Measurements from ENCODE around the gene FAAP20.

FAAP20 gene, protein sequence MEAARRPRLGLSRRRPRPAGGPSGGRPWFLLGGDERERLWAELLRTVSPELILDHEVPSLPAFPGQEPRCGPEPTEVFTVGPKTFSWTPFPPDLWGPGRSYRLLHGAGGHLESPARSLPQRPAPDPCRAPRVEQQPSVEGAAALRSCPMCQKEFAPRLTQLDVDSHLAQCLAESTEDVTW

DNA sequence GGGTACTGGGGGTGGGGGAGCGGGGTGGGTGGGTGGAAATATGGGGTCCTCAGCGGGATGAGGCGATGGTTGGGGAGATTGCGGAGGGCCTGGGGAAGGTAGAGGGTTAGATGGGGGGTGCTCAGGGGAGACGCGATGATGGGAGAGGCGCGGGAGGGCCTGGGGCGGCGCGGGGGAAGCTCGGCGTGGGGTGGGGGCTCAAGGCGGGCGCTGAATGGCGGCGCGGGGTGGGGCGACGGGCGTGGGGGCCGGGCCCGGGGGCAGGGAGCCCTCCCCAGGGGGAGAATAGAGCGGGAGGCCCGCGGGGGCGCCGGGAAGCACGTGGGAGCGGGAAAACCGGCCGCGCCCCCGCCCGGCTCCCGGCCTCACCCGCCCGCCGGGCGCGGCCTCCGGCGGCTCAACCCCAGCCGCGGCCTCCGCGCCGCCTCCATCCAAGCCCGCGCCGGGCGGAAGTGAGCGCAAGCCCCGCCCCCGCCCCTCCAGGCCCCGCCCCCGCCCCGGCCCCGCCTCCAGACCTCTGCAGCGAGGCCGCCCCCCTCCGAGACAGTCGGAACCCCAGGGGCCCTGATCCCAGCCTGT, at the start of gene FAAP20:
Gene FAAP20, minus strand, starts transcription at position 454 of the 579 bp plus-strand sequence. Its CDS starts 23 bp downstream, at position 431.
- DNase-seq (ENCODE audit: low spot score), result peak; percentile 94
- TF ChIP-seq, protein P1, sequence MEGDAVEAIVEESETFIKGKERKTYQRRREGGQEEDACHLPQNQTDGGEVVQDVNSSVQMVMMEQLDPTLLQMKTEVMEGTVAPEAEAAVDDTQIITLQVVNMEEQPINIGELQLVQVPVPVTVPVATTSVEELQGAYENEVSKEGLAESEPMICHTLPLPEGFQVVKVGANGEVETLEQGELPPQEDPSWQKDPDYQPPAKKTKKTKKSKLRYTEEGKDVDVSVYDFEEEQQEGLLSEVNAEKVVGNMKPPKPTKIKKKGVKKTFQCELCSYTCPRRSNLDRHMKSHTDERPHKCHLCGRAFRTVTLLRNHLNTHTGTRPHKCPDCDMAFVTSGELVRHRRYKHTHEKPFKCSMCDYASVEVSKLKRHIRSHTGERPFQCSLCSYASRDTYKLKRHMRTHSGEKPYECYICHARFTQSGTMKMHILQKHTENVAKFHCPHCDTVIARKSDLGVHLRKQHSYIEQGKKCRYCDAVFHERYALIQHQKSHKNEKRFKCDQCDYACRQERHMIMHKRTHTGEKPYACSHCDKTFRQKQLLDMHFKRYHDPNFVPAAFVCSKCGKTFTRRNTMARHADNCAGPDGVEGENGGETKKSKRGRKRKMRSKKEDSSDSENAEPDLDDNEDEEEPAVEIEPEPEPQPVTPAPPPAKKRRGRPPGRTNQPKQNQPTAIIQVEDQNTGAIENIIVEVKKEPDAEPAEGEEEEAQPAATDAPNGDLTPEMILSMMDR (IDR thresholded peaks at IDR 0.05; ENCODE audit: extremely low read depth, missing control alignments), result no peak

DNA sequence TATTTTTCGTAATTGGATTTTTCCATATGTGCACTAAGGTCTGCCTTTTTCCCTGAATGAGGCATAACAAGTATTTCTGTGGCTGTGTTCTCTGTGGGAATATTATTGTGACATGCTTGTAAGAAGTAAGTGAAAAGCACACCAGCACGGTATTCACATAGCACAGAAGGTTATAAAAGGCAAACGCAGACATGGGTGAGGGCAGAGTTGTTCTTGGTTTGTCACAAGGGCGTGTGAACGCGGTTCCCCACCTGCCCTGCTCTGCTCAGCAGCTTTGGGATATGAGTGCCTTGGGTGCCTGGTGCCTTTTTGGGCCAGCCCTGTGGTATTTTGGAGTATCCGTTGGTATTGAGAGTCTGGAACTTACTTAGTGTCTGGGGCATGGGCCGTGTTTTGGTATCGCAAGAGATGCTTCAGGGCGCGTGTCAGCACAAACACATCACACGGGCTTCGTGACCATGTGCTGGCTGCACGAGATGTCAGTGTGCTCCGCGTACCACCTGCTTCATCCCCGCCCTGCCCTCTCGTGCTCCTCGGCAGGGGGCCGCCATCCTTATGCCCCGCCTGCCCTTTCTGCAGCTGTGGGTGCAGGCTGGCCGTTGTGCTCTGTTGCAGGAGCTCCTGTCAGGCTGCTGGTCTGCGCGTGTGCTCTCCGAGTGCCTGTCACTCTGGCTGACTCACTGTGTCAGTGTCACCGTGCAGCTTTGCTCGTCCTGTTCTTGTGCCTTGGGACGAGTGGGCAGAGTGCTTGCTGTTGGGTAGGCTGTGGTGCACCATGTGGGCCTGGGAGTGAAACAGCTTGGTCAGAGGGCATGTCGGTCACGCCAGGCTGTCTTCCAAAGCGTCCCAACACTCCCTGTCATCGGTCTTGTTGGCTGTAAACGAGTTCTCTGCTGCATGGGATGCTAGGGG, 48.5 kb upstream of the FAAP20 start:
- TF ChIP-seq, protein P1 (IDR thresholded peaks at IDR 0.05; ENCODE audit: extremely low read depth, missing control alignments), result no peak
- no peak for DNase-seq (ENCODE audit: low spot score)

DNA sequence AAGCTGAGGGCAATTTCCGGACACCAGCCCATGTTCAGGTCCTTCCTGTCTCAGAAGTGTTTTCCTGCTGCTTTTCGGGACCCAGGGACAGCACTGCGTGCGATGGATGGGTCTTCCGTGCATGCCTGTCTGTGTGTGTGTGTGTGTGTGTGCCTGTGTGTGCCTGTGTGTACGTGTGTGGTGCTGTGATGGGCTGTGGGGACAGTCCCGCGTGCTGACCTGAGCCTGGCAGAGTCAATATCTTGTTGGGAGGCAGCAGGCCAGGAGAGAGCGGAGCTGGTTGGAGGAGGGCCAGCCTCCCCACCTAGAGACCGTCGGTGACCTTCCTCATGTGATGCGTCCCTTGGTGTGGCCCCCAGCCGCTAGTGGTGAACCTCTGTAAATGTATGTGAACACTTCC, 47.2 kb upstream of the FAAP20 start:
- no peak for DNase-seq (ENCODE audit: low spot score)
- TF ChIP-seq, protein P1 (IDR thresholded peaks at IDR 0.05; ENCODE audit: extremely low read depth, missing control alignments), result no peak

DNA sequence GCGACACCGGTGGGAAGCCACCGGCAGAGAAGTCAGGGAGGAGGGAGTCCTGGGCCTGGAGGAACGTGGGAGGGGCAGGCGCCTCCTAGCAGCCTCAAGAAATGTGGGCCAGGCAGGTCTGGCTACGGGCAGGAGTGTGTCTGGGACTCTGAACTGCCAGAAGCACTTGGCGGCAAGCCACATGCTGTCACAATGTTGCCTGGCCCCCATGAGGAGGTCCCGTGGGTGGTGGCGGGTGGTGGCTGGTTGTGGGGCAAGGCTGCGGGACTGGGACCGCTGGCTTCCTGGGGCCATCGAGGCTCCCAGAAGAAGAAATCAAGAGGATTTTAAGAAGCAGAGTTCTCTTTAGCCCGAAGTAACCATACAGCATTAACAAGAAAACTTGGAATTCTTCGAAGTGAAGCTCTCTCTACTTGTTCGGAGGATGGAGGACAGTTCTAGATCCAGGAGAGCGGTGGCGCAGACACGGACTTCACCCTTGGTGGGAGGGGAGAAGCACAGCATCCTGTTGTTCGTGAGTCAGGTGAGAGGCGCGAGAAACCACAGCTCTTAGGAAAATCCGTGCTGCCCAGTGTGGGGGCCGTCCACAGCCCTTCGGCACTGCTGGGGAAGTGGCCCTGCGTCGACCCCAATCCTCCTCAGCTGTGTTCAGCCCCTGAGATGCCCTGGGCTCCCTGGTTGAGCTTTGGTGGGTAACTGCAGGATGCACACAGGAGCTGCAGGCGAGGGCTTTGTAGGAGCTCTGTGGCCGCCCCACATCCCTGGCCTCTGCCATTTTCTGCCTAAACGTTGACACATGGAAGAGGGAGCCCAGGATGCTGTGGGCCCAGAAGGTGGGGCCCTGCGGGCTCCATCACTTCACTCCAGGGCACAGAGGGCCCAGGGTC, 45.9 kb upstream of the FAAP20 start:
- DNase-seq (ENCODE audit: low spot score), result no peak
- TF ChIP-seq, protein P1 (IDR thresholded peaks at IDR 0.05; ENCODE audit: extremely low read depth, missing control alignments), result no peak

DNA sequence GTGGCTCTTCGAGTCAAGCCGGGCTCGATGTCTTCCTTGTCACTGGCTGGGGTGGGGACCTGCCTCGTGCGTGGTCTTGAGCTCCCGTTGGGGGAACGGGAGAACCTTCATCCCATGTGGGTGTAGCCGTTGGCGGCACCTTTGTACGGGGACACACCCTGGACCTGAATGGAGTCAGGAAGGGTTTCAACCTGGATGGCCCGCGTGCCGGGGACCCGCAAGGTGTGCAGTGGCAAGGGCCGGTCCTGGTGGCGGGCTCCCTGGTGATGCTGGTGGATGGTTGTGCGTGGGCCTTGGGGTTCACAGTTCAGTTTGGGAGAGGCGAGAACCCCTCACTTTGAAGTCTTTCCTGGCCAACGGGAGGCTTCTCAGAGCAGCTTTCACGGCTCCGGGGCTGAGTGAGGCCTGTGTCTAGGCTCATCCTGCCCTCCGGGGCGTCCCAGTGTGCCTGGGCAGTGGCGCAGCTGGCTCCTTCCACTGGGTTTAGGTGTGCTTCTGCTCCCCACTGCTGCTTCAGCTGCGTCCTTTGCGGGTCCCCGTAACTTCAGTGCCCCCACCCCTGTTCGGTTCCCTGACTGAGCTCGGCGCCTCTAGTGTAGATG, 44.9 kb upstream of the FAAP20 start:
- no peak for DNase-seq (ENCODE audit: low spot score)
- TF ChIP-seq, protein P1 (IDR thresholded peaks at IDR 0.05; ENCODE audit: extremely low read depth, missing control alignments), result no peak

DNA sequence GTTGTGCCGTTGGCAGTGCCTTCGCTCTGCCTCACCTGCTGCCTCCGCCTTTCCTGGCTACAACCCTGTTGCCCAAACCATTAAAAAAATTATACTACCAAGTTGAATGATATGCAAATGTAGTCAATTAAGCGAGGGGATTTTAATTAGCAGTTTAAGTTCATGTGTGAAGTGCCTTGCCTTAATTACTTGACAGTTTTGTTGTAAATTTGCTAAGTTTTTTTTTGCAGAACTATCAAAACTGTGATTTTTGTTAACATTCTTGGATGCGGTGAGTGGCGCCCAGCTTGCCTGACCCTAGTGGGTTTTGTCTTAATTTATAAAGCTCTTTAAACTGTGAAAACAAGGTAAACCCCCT, 44.4 kb upstream of the FAAP20 start:
- TF ChIP-seq, protein P1 (IDR thresholded peaks at IDR 0.05; ENCODE audit: extremely low read depth, missing control alignments), result no peak

More for the DNA sequence above, 44.4 kb upstream of the FAAP20 start:
- DNase-seq (ENCODE audit: low spot score), result no peak
